H1 (cell line): Measurements from ENCODE around the gene SLX1A. TPM values are rescaled to one million over a fixed set of nuclear protein-coding genes. Genes with fewer than 3 reads are reported as not detected.
"Not testable (repeated sequence)": the region's sequence is repeated elsewhere in the genome, so short reads cannot be mapped to it uniquely, and the experiment has no call there.

Experiments
- CTCF ChIA-PET: fragments of 300-600 bp; sonication (Branson Sonifier 250); formaldehyde crosslinking; loops from one replicate; lab custom pipeline; 2021; ENCODE audit not compliant: partially characterized antibody; lab: Charles Lee
- POLR2A ChIA-PET: fragments of 300-600 bp; sonication (Branson Sonifier 250); formaldehyde crosslinking; loops from one replicate; lab custom pipeline; 2021; ENCODE audit warnings: inconsistent platforms; ENCODE audit not compliant: partially characterized antibody; lab: Charles Lee
- DNase-seq, 2 experiments: peaks; one replicate each; pipeline versions ENCODE4 v3.0.0 to v3.0.0-alpha.2; 2010 to 2022; ENCODE audit warnings: low spot score in 2 of 2, low read depth in 1 of 2, mixed read lengths in 1 of 2
- FAIRE-seq: peaks from 2 replicates; lab custom pipeline; 2011; peaks lifted over from hg19 to GRCh38; lab: Jason Lieb, UNC
- H2AFZ ChIP-seq: 2 replicates; pipeline ENCODE4 v1.8.1; 2012; ENCODE audit warnings: low read length, inconsistent platforms
- H2AK5ac ChIP-seq: 2 replicates; pipeline ENCODE4 v1.6.1; 2013; ENCODE audit warnings: low read depth, low read length
- H2BK120ac ChIP-seq: replicated peaks from 2 replicates; pipeline ENCODE3; 2013; ENCODE audit warnings: low read depth, low read length, inconsistent platforms
- H2BK12ac ChIP-seq: 2 replicates; pipeline ENCODE4 v1.6.1; 2013; ENCODE audit warnings: low read depth, low read length
- H2BK15ac ChIP-seq: 2 replicates; pipeline ENCODE4 v1.6.1; 2013; ENCODE audit warnings: low read length
- H2BK20ac ChIP-seq: 2 replicates; pipeline ENCODE4 v1.6.1; 2013; ENCODE audit warnings: low read length
- H2BK5ac ChIP-seq: 2 replicates; pipeline ENCODE4 v1.6.1; 2013; ENCODE audit warnings: low read depth, low read length
- H3K14ac ChIP-seq: 2 replicates; pipeline ENCODE4 v1.6.1; 2013; ENCODE audit warnings: inconsistent platforms; ENCODE audit not compliant: insufficient read length
- H3K18ac ChIP-seq: 2 replicates; pipeline ENCODE4 v1.6.1; 2013; ENCODE audit warnings: low read length; ENCODE audit errors: extremely low read depth
- H3K23ac ChIP-seq: 2 replicates; pipeline ENCODE4 v1.6.1; 2013; ENCODE audit warnings: inconsistent platforms; ENCODE audit not compliant: insufficient read length
- H3K23me2 ChIP-seq: 2 replicates; pipeline ENCODE4 v1.6.1; 2013; ENCODE audit warnings: low read depth, low read length
- H3K27ac ChIP-seq: 2 replicates; pipeline ENCODE4 v1.6.1; 2011; ENCODE audit warnings: low read depth, low read length, inconsistent platforms
- H3K27me3 ChIP-seq, 4 experiments: replicated peaks in 1 of 4; 1 replicate in 1 of 4; 2 replicates in 3 of 4; pipeline versions ENCODE4 v1.6.1 to v1.8.1; 2011 to 2013; ENCODE audit warnings: low read length in 3 of 4, mild to moderate bottlenecking in 3 of 4, inconsistent platforms in 2 of 4, mixed read lengths in 2 of 4, moderate library complexity in 1 of 4; ENCODE audit not compliant: control insufficient read depth in 3 of 4, insufficient read depth in 3 of 4; ENCODE audit errors: extremely low read depth in 1 of 4
- H3K36me3 ChIP-seq, 4 experiments: 2 replicates each; pipeline versions ENCODE4 v1.6.1 to v1.8.1; 2011 to 2013; ENCODE audit warnings: mild to moderate bottlenecking in 4 of 4, low read length in 3 of 4, moderate library complexity in 2 of 4, control low read depth in 1 of 4, inconsistent platforms in 1 of 4; ENCODE audit not compliant: insufficient read depth in 4 of 4, control insufficient read depth in 2 of 4
- H3K4ac ChIP-seq: replicated peaks from 2 replicates; pipeline ENCODE3; 2013; ENCODE audit warnings: low read length, low read depth, mixed read lengths, inconsistent platforms; ENCODE audit not compliant: insufficient read length
- H3K4me1 ChIP-seq, 4 experiments: replicated peaks in 1 of 4; 1 replicate in 1 of 4; 2 replicates in 3 of 4; pipeline versions ENCODE4 v1.6.1 to v1.8.1; 2011 to 2013; ENCODE audit warnings: low read length in 3 of 4, inconsistent platforms in 2 of 4, mixed read lengths in 1 of 4; ENCODE audit not compliant: insufficient read depth in 4 of 4, control insufficient read depth in 3 of 4
- H3K4me2 ChIP-seq, 2 experiments: 2 replicates each; pipeline versions ENCODE4 v1.6.1 to v1.8.1; 2011 to 2013; ENCODE audit warnings: low read depth in 2 of 2, low read length in 2 of 2, control low read depth in 1 of 2, inconsistent platforms in 1 of 2, mild to moderate bottlenecking in 1 of 2; ENCODE audit not compliant: insufficient read depth in 1 of 2
- H3K4me3 ChIP-seq, 4 experiments: fragments of 200-600, 300-600 bp in 1 of 4; sonication (generic), shearing (Covaris generic), sonication (Bioruptor Twin) in 1 of 4; 2 replicates each; pipeline versions ENCODE4 v1.5.1 to v1.8.1; 2011 to 2016; ENCODE audit warnings: low read length in 4 of 4, low read depth in 3 of 4, control low read depth in 2 of 4, inconsistent platforms in 2 of 4, mild to moderate bottlenecking in 2 of 4, mixed read lengths in 1 of 4, moderate library complexity in 1 of 4; ENCODE audit not compliant: insufficient read depth in 2 of 4; ENCODE audit errors: extremely low read depth in 1 of 4
- H3K56ac ChIP-seq: replicated peaks from 2 replicates; pipeline ENCODE3; 2013; ENCODE audit warnings: low read depth, mild to moderate bottlenecking, mixed read lengths, low read length, inconsistent platforms; ENCODE audit not compliant: insufficient read length
- H3K79me1 ChIP-seq: 2 replicates; pipeline ENCODE4 v1.6.1; 2013; ENCODE audit warnings: low read depth, low read length, control low read depth
- H3K79me2 ChIP-seq, 2 experiments: 2 replicates each; pipeline versions ENCODE4 v1.6.1 to v1.8.1; 2012 to 2013; ENCODE audit warnings: low read length in 2 of 2, mild to moderate bottlenecking in 2 of 2, inconsistent platforms in 1 of 2; ENCODE audit not compliant: insufficient read depth in 2 of 2, control insufficient read depth in 1 of 2
- H3K9ac ChIP-seq, 4 experiments: replicated peaks in 1 of 4; 1 replicate in 1 of 4; 2 replicates in 3 of 4; pipeline versions ENCODE4 v1.6.1 to v1.8.1; 2011 to 2013; ENCODE audit warnings: low read depth in 3 of 4, low read length in 3 of 4, control low read depth in 2 of 4, mild to moderate bottlenecking in 2 of 4, moderate library complexity in 2 of 4, inconsistent platforms in 1 of 4; ENCODE audit errors: extremely low read depth in 1 of 4
- H3K9me3 ChIP-seq, 2 experiments: 2 replicates each; pipeline versions ENCODE4 v1.6.1 to v1.8.1; 2012 to 2013; ENCODE audit warnings: mild to moderate bottlenecking in 2 of 2, moderate library complexity in 2 of 2, control low read depth in 1 of 2, inconsistent platforms in 1 of 2, low read depth in 1 of 2, low read length in 1 of 2, mixed read lengths in 1 of 2; ENCODE audit not compliant: insufficient read depth in 2 of 2
- H4K20me1 ChIP-seq, 2 experiments: replicated peaks in 1 of 2; 2 replicates each; pipeline versions ENCODE3 to v1.8.1; 2011 to 2013; ENCODE audit warnings: inconsistent platforms in 2 of 2, low read length in 2 of 2, mild to moderate bottlenecking in 1 of 2; ENCODE audit not compliant: insufficient read depth in 2 of 2, control insufficient read depth in 1 of 2
- H4K5ac ChIP-seq: 2 replicates; pipeline ENCODE4 v1.6.1; 2013; ENCODE audit warnings: low read length, low read depth, mixed read lengths, inconsistent platforms; ENCODE audit not compliant: insufficient read length
- H4K8ac ChIP-seq: 2 replicates; pipeline ENCODE4 v1.8.0; 2013; ENCODE audit warnings: mild to moderate bottlenecking, moderate library complexity, low read length, inconsistent platforms; ENCODE audit not compliant: insufficient read depth; ENCODE audit errors: extremely low read depth
- H4K91ac ChIP-seq: replicated peaks from 2 replicates; pipeline ENCODE3; 2013; ENCODE audit warnings: low read length, mixed read lengths, inconsistent platforms; ENCODE audit not compliant: insufficient read length
- WGBS, 2 experiments: shearing (Covaris generic) in 1 of 2; methylation state at CpG; one replicate each; pipeline versions ENCODE4 v1.1.6 to v1.1.7; 2013 to 2015; ENCODE audit warnings: low lambda C conversion rate in 2 of 2, mixed read lengths in 2 of 2, inconsistent platforms in 1 of 2, low coverage in 1 of 2, missing lambda C conversion rate in 1 of 2; ENCODE audit not compliant: insufficient replicate concordance in 2 of 2, insufficient coverage in 1 of 2, insufficient read length in 1 of 2; ENCODE audit errors: extremely low coverage in 1 of 2, missing lambda C conversion rate in 1 of 2; 5-methylcytosine and 5-hydroxymethylcytosine counted together
- polyA plus RNA-seq, 7 experiments: library from polyadenylated mRNA; depleted of rRNA in 3 of 7; stranded (reverse) in 5 of 7; unstranded in 2 of 7; fragments of >200 nt in 5 of 7; fragments of 200-250 nt in 2 of 7; gene quantifications; 1 replicate in 5 of 7; 2 replicates in 1 of 7; 4 replicates in 1 of 7; pipeline versions ENCODE4 v1.2.1 to v1.2.3, GENCODE V29; 2011 to 2013; ENCODE audit warnings: missing spikeins in 2 of 7, mixed read lengths in 2 of 7
- total RNA-seq: library from RNA; stranded (reverse); fragmentation: NEBNext Ultra II Directional; extraction: Animal tissue kit (Norgen Biotek cat#: 25700); gene quantifications from 2 replicates; pipeline ENCODE4 v1.2.1, GENCODE V29; 2021

The SLX1A gene
- total and polyA plus RNA-seq, 2 of the 8 experiments (the other 6 are each of a cell fraction or from before 2014, with no cell fraction given), result 4.7 to 36.9 TPM

DNA sequence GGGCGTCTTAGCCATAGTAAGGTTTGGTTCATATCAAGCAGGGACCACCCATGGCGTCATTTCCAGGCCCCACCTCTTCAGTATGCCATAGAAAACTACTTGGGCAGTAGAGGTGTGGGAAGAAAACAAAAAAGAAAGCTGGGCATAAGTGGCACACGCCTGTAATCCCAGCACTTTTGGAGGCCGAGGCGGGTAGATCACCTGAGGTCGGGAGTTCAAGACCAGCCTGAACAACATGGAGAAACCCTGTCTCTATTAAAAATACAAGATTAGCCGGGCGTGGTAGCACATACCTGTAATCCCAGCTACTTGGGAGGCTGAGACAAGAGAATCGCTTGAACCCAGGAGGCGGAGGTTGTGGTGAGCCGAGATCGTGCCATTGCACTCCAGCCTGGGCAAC is 2.5 kb upstream of the SLX1A start:
- CTCF ChIA-PET, H4K8ac ChIP-seq, H3K36me3 ChIP-seq, H3K27me3 ChIP-seq, H2BK12ac ChIP-seq, H3K23ac ChIP-seq, H3K56ac ChIP-seq, H3K4me1 ChIP-seq, POLR2A ChIA-PET, H3K4ac ChIP-seq, H4K5ac ChIP-seq, H3K4me3 ChIP-seq, H2BK20ac ChIP-seq, H3K79me2 ChIP-seq, H2BK120ac ChIP-seq, H3K23me2 ChIP-seq, DNase-seq, H2AFZ ChIP-seq, H3K14ac ChIP-seq, H3K79me1 ChIP-seq, H2BK15ac ChIP-seq, H3K18ac ChIP-seq, H4K20me1 ChIP-seq, H4K91ac ChIP-seq, H3K9ac ChIP-seq, H2AK5ac ChIP-seq, H3K9me3 ChIP-seq, H2BK5ac ChIP-seq, H3K27ac ChIP-seq, H3K4me2 ChIP-seq, FAIRE-seq: not testable (repeated sequence)
- no CpG with 5 or more reads among the region's 12 CpGs for WGBS, 2 experiments

DNA sequence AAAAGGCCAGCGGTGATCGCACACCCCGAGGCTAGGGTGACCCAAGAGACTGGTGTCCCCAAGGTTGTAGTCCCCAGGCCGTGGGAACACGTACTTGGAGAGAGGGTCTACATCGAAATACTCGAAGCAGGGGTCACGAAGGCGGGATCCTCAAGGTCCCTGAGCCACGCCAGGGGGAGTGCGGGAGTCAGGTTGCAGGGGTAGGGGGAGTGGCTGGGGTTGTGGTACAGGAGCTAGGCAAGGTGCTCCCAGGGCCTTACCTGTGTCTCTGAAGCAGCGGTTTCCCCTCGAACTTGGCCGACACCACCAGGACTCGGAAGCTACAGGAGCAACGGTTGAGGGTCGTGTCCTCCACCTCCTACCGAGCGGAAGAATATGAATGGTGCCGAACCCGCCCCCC is 577 bp upstream of the SLX1A start:
- H4K5ac ChIP-seq, CTCF ChIA-PET, FAIRE-seq, H2BK120ac ChIP-seq, H3K4me3 ChIP-seq, H3K14ac ChIP-seq, H3K79me1 ChIP-seq, H3K4ac ChIP-seq, H3K9ac ChIP-seq, DNase-seq, POLR2A ChIA-PET, H3K9me3 ChIP-seq, H3K79me2 ChIP-seq, H3K4me1 ChIP-seq, H2BK15ac ChIP-seq, H3K23ac ChIP-seq, H4K91ac ChIP-seq, H3K27me3 ChIP-seq, H2AK5ac ChIP-seq, H3K36me3 ChIP-seq, H3K23me2 ChIP-seq, H3K56ac ChIP-seq, H2AFZ ChIP-seq, H2BK20ac ChIP-seq, H3K18ac ChIP-seq, H2BK5ac ChIP-seq, H3K27ac ChIP-seq, H3K4me2 ChIP-seq, H4K8ac ChIP-seq, H4K20me1 ChIP-seq, H2BK12ac ChIP-seq: not testable (repeated sequence)
- no CpG with 5 or more reads among the region's 21 CpGs for WGBS, 2 experiments
